SK-N-SH (cell line): ENCODE data around the gene MTG1. TPM values are rescaled to one million over a fixed set of nuclear protein-coding genes. Genes with fewer than 3 reads are reported as not detected.
A peak's percentile ranks its signal among the peaks of the same experiment; 100 is the strongest.

Experiments used
- CTCF ChIA-PET: fragments of 300-600, 350-600 bp; formaldehyde crosslinking; extraction: SDS; loops from one replicate; lab custom pipeline; 2021; lab: Yijun Ruan, JAX
- POLR2A ChIA-PET: fragments of 350-600 bp; sonication (Branson Sonifier 250); formaldehyde crosslinking; extraction: SDS; loops from one replicate; lab custom pipeline; 2020; ENCODE audit warnings: antibody characterized with exemption, inconsistent platforms; lab: Yijun Ruan, JAX
- DNase-seq: peaks from one replicate; pipeline ENCODE4 v3.0.0; 2012
- H2AFZ ChIP-seq: fragments of 200-600 bp; sonication (generic); 2 replicates; pipeline ENCODE4 v1.8.1; 2016; ENCODE audit warnings: antibody characterized with exemption, mild to moderate bottlenecking, low read depth
- H3F3A ChIP-seq: fragments of 200-600 bp; sonication (generic); replicated peaks from 2 replicates; pipeline ENCODE3; 2016; ENCODE audit warnings: antibody characterized with exemption, mild to moderate bottlenecking; ENCODE audit not compliant: insufficient read depth
- H3K27ac ChIP-seq, 2 experiments: fragments of 200-500 bp in 1 of 2; fragments of 200-600 bp in 1 of 2; sonication (Bioruptor generic) in 1 of 2; sonication (generic), shearing (Covaris generic) in 1 of 2; 2 replicates each; pipeline versions ENCODE4 v1.5.1 to v1.6.1; 2014 to 2016; ENCODE audit warnings: low read depth in 2 of 2, inconsistent platforms in 1 of 2, low read length in 1 of 2, mild to moderate bottlenecking in 1 of 2, mixed read lengths in 1 of 2
- H3K27me3 ChIP-seq: fragments of 200-600 bp; sonication (generic), shearing (Covaris generic); 2 replicates; pipeline ENCODE4 v1.6.1; 2016; ENCODE audit warnings: mixed run types; ENCODE audit not compliant: insufficient read depth
- H3K36me3 ChIP-seq, 2 experiments: fragments of 200-500 bp in 1 of 2; fragments of 200-600 bp in 1 of 2; sonication (Bioruptor generic) in 1 of 2; sonication (generic) in 1 of 2; replicated peaks in 1 of 2; 2 replicates each; pipeline versions ENCODE3 to v1.5.1; 2014 to 2016; ENCODE audit warnings: low read length in 1 of 2, mild to moderate bottlenecking in 1 of 2; ENCODE audit not compliant: insufficient read depth in 2 of 2, control insufficient read depth in 1 of 2
- H3K4me1 ChIP-seq, 2 experiments: fragments of 200-500 bp in 1 of 2; fragments of 200-600 bp in 1 of 2; sonication (Bioruptor generic) in 1 of 2; sonication (generic), shearing (Covaris generic) in 1 of 2; 2 replicates each; pipeline versions ENCODE4 v1.5.1 to v1.6.1; 2014 to 2016; ENCODE audit warnings: low read depth in 1 of 2, low read length in 1 of 2, mixed run types in 1 of 2; ENCODE audit not compliant: insufficient read depth in 2 of 2, control insufficient read depth in 1 of 2
- H3K4me2 ChIP-seq: fragments of 200-600 bp; sonication (generic), shearing (Covaris generic); 2 replicates; pipeline ENCODE4 v1.6.1; 2017; ENCODE audit warnings: mixed run types
- H3K4me3 ChIP-seq, 2 experiments: fragments of 200-500 bp in 1 of 2; fragments of 200-600 bp in 1 of 2; sonication (Bioruptor generic) in 1 of 2; sonication (generic), shearing (Covaris generic) in 1 of 2; 2 replicates each; pipeline versions ENCODE4 v1.5.1 to v1.8.1; 2014 to 2016; ENCODE audit warnings: low read depth in 2 of 2, inconsistent platforms in 1 of 2, low read length in 1 of 2, mild to moderate bottlenecking in 1 of 2, mixed read lengths in 1 of 2, moderate library complexity in 1 of 2
- H3K79me2 ChIP-seq: fragments of 200-600 bp; sonication (generic); 2 replicates; pipeline ENCODE4 v1.8.1; 2017; ENCODE audit warnings: mild to moderate bottlenecking; ENCODE audit not compliant: insufficient read depth
- H3K9ac ChIP-seq: fragments of 200-600 bp; sonication (generic); 2 replicates; pipeline ENCODE4 v1.6.1; 2017; ENCODE audit warnings: mixed run types
- H3K9me2 ChIP-seq: fragments of 200-600 bp; sonication (generic); 2 replicates; pipeline ENCODE4 v1.6.1; 2017; ENCODE audit warnings: mixed run types
- H3K9me3 ChIP-seq: fragments of 200-600 bp; sonication (generic); 2 replicates; pipeline ENCODE4 v1.6.1; 2017; ENCODE audit warnings: mixed run types, mild to moderate bottlenecking, moderate library complexity
- H4K20me1 ChIP-seq: fragments of 200-600 bp; sonication (generic); 2 replicates; pipeline ENCODE4 v1.6.1; 2017; ENCODE audit warnings: mild to moderate bottlenecking, mixed run types; ENCODE audit not compliant: insufficient read depth
- EP300 ChIP-seq, 2 experiments: IDR thresholded peaks; 2 replicates each; pipeline versions ENCODE4 v1.4.0 to v1.6.1; 2012; ENCODE audit warnings: borderline replicate concordance in 1 of 2, low read depth in 1 of 2, low read length in 1 of 2
- EZH2phosphoT487 ChIP-seq: fragments of 200-600 bp; sonication (generic); IDR thresholded peaks from 2 replicates; pipeline ENCODE4 v1.6.1; 2017; ENCODE audit warnings: low read depth, mixed run types, mild to moderate bottlenecking, antibody characterized with exemption, moderate library complexity, borderline replicate concordance
- FOXM1 ChIP-seq: IDR thresholded peaks from 2 replicates; pipeline ENCODE4 v1.4.0; 2012; ENCODE audit warnings: low read depth, mild to moderate bottlenecking
- PBX3 ChIP-seq: IDR thresholded peaks from 2 replicates; pipeline ENCODE4; 2012
- SIN3A ChIP-seq: IDR thresholded peaks from 2 replicates; pipeline ENCODE4 v1.6.1; 2012; ENCODE audit warnings: low read depth, mild to moderate bottlenecking, low read length, moderate library complexity, borderline replicate concordance
- TEAD4 ChIP-seq: IDR thresholded peaks from 2 replicates; pipeline ENCODE4 v1.4.0; 2012; ENCODE audit warnings: mild to moderate bottlenecking, borderline replicate concordance; ENCODE audit not compliant: insufficient read depth
- ZBTB33 ChIP-seq: IDR thresholded peaks from 2 replicates; pipeline ENCODE4 v1.4.0; 2012; ENCODE audit warnings: low read depth, borderline replicate concordance
- WGBS: methylation state at CpG from one replicate; pipeline ENCODE4 v1.1.6; 2017; ENCODE audit warnings: low lambda C conversion rate; 5-methylcytosine and 5-hydroxymethylcytosine counted together
- polyA plus RNA-seq, 3 experiments: library from polyadenylated mRNA; depleted of rRNA; stranded (reverse); fragments of >200 nt; gene quantifications; 2 replicates each; pipeline ENCODE4 v1.2.3, GENCODE V29; 2012

The MTG1 gene
- polyA plus RNA-seq, 1 of the 3 experiments (the other 2 are of a cell fraction) = 86.4 TPM

- ChIA-PET CTCF (interaction anchor here (0.9 kb wide), 1 partner anchor 113 kb away, joined by 4 read pairs; no protein-coding TSS in a partner anchor), POLR2A (no interaction called here)
- H3K79me2 ChIP-seq = no peaks in the 10 kb centered on the region
- H3K36me3 ChIP-seq = no peaks in the 10 kb centered on the region
- no peaks in the 10 kb centered on the region for H3K27me3 ChIP-seq
- H3K27ac ChIP-seq = no peak overlapping the region
- no peaks in the 10 kb centered on the region for H3K9me2 ChIP-seq
- no peak overlapping the region for H3K4me2 ChIP-seq
- 0 out of 2 replicates have a peak, but pooled peaks cover 2% of the 10 kb centered on the region for H3K9me3 ChIP-seq
- H3K4me1 ChIP-seq = no peaks in the 10 kb centered on the region; a peak in 1 of 4 replicates
- no peaks in the 10 kb centered on the region for H4K20me1 ChIP-seq
- H3F3A ChIP-seq = no peaks in the 10 kb centered on the region
- whole genome bisulfite sequencing = 47% methylated on average over 14 of the region's 23 CpGs
- H3K4me3 ChIP-seq = no peak overlapping the region
- TF ChIP-seq PBX3 (peak; percentile 19; the same call in 1 of the 2 replicates), TEAD4 (no peak), EZH2phosphoT487 (no peak)
- peak; percentile 13 for DNase-seq
- H2AFZ ChIP-seq = no peak overlapping the region
- H3K9ac ChIP-seq = no peak overlapping the region
Measured at GRCh38 chr10:133442191-133442966, 48.4 kb downstream of the MTG1 start.

GRCh38 chr10:133442967-133443924 is 49.3 kb downstream of the MTG1 start:
- Histone ChIP-seq H3K79me2 (no peaks in the 10 kb centered on the region), H3K36me3 (peaks cover 0 to under 1% of the 10 kb centered on the region in 2 experiments), H4K20me1 (no peaks in the 10 kb centered on the region), H3K9me2 (no peaks in the 10 kb centered on the region), H3K9ac (no peak overlapping the region), H2AFZ (no peak overlapping the region), H3K27me3 (no peaks in the 10 kb centered on the region), H3K27ac (no peak overlapping the region), H3K9me3 (0 out of 2 replicates have a peak, but pooled peaks cover 10% of the 10 kb centered on the region), H3K4me3 (no peak overlapping the region), H3K4me1 (no peaks in the 10 kb centered on the region; a peak in 1 of 4 replicates), H3F3A (no peaks in the 10 kb centered on the region), H3K4me2 (no peak overlapping the region)
- TF ChIP-seq ZBTB33 = no peak
- no peak for TF ChIP-seq EP300 (IDR thresholded peaks at IDR 0.05; ENCODE audit: borderline replicate concordance in 1 of 2, low read depth in 1 of 2, low read length in 1 of 2)
- TF ChIP-seq FOXM1 = no peak
- TF ChIP-seq SIN3A = no peak
- POLR2A ChIA-PET = no interaction called here
- 31% methylated on average over 13 of the region's 16 CpGs for WGBS
- peak; percentile 6 for DNase-seq
- CTCF ChIA-PET = no interaction called here
